Mucosa of rectum (tissue), 2 donors: Measurements from ENCODE around the gene NTNG1.
"Not testable (repeated sequence)": the region's sequence is repeated elsewhere in the genome, so short reads cannot be mapped to it uniquely, and the experiment has no call there.

Experiments
- H3K27ac ChIP-seq, 2 donors: one replicate each; pipeline ENCODE4 v1.7.0; 2013; ENCODE audit warnings: inconsistent platforms in 2 of 2, low read depth in 2 of 2, low read length in 2 of 2
- H3K27me3 ChIP-seq, 2 donors: one replicate each; pipeline ENCODE4 v1.7.0; 2013; ENCODE audit warnings: low read length in 2 of 2; ENCODE audit not compliant: control insufficient read depth in 2 of 2, insufficient read depth in 2 of 2
- H3K36me3 ChIP-seq, 2 donors: one replicate each; pipeline ENCODE4 v1.7.0; 2013; ENCODE audit warnings: low read length in 2 of 2; ENCODE audit not compliant: control insufficient read depth in 2 of 2, insufficient read depth in 2 of 2
- H3K4me1 ChIP-seq, 2 donors: one replicate each; pipeline ENCODE4 v1.7.0; 2013; ENCODE audit warnings: low read length in 2 of 2, mild to moderate bottlenecking in 1 of 2; ENCODE audit not compliant: control insufficient read depth in 2 of 2, insufficient read depth in 2 of 2
- H3K4me3 ChIP-seq, 2 donors: one replicate each; pipeline ENCODE4 v1.7.0; 2013; ENCODE audit warnings: low read length in 2 of 2
- H3K9ac ChIP-seq, 2 donors: one replicate each; pipeline ENCODE4 v1.7.0; 2013; ENCODE audit warnings: low read length in 2 of 2, low read depth in 1 of 2, mild to moderate bottlenecking in 1 of 2
- H3K9me3 ChIP-seq, 2 donors: one replicate each; pipeline ENCODE4 v1.7.0; 2013; ENCODE audit warnings: low read length in 2 of 2; ENCODE audit not compliant: control insufficient read depth in 2 of 2
- donor health status: healthy.
- donor health status: Normal muscosa, but diverticular disease.

Gene NTNG1

DNA sequence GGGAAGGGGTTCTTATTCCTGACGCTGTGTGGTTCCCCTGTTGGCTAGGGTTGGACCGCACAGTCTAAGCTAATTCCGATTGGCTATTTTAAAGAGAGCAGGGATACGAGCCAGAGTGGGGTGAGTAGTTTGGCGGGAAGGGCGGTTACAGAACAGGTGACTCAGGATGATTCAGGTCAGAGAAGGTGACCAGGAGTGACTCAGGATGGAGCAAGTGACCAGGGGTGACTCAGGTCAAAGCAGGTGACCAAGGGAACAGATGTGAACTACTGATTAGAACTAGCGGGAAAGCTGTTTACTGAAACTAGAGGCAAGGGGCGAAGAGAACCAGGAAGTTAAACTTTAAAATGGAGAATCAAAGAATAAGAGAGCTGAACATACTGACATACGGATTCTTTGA lies 24.1 kb downstream of the NTNG1 start:
- not testable (repeated sequence) for H3K4me3 ChIP-seq, H3K27ac ChIP-seq, H3K36me3 ChIP-seq

DNA sequence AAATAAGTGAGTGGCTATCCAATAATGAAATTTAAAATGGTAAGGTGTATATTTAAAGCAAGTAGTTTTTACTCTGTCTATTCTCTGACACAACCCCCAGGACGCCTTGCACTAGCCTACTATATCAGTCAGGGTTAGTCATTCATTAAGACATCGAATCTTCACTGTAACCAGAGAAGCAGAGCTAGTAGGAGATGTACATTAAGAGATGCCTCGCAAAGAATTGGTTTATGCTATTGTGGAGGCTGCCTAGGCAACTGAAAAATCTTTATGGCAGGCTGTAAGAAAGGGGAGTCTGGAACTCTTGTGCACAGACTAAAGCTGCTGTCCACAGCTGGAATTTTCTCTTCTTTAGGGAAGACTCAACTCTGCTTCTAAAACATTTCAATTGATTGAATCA lies 28.8 kb downstream of the NTNG1 start:
- Histone ChIP-seq H3K4me3 (no peak overlapping the region), H3K9me3 (no peaks in the 10 kb centered on the region), H3K27ac (no peak overlapping the region), H3K27me3 (no peaks in the 10 kb centered on the region), H3K36me3 (no peaks in the 10 kb centered on the region), H3K4me1 (no peaks in the 10 kb centered on the region), H3K9ac (no peak overlapping the region)

More for the DNA sequence above, 24.1 kb downstream of the NTNG1 start:
- not testable (repeated sequence) for H3K4me1 ChIP-seq, H3K9me3 ChIP-seq, H3K27me3 ChIP-seq, H3K9ac ChIP-seq

DNA sequence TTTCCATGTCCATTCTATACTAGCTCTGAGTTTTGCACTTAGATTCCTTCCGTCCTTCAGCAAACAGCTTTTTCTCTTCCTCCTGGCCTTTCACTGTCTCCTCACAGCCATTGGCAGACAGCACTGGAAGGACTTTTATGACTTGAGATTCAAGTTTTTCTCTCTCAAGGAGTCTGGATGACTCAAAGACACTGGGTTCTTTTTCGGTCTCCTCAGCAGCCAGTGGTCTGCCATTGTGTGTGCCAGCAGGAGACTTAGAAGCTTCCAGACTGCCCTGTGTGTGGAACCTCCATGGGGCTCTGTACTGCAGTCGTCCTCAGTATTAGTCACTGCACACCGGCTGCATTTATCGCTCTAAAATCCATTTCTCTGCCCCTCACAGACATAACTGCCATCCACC lies 30.5 kb downstream of the NTNG1 start:
- no peaks in the 10 kb centered on the region for H3K4me1 ChIP-seq
- no peak overlapping the region for H3K27ac ChIP-seq
- no peak overlapping the region for H3K4me3 ChIP-seq
- H3K27me3 ChIP-seq, result no peaks in the 10 kb centered on the region
- no peaks in the 10 kb centered on the region for H3K36me3 ChIP-seq
- no peaks in the 10 kb centered on the region for H3K9me3 ChIP-seq
- H3K9ac ChIP-seq, result no peak overlapping the region

DNA sequence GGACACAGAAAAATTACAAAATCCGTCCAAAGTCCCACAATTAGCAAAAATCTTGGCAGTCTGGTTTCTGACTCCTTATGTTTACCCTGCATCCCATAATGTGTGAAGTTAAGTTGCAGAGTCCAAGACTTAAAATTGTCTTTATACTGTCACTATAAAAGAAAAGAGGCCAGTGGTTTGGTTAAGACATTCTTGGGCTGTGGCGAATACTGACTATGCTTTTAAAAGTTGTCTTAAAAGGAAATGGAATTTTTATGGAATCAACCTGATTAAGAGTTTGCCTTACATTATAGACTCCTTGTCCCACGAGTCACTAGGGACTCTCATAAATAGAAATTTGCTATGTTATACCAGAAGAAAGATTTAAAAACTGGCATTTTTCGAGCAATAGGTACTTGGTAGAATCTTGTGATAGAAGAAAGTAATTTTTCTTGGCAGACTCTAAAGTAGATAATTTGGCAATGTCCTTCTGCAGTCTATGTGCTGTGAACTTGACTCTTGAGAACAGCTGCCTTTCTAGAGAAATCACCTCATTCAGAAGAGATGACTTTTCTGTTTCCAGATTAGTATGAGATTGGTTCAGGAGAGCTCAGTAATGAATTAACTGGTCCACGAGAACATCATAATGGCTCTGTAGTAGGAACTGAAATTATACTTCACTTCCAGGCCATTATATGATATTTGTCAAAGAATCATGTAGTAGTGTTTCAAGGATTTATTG lies 31.8 kb downstream of the NTNG1 start:
- no peak overlapping the region for H3K4me3 ChIP-seq
- H3K4me1 ChIP-seq, result no peaks in the 10 kb centered on the region
- no peak overlapping the region for H3K27ac ChIP-seq
- no peaks in the 10 kb centered on the region for H3K27me3 ChIP-seq
- no peaks in the 10 kb centered on the region for H3K9me3 ChIP-seq
- no peaks in the 10 kb centered on the region for H3K36me3 ChIP-seq
- no peak overlapping the region for H3K9ac ChIP-seq

DNA sequence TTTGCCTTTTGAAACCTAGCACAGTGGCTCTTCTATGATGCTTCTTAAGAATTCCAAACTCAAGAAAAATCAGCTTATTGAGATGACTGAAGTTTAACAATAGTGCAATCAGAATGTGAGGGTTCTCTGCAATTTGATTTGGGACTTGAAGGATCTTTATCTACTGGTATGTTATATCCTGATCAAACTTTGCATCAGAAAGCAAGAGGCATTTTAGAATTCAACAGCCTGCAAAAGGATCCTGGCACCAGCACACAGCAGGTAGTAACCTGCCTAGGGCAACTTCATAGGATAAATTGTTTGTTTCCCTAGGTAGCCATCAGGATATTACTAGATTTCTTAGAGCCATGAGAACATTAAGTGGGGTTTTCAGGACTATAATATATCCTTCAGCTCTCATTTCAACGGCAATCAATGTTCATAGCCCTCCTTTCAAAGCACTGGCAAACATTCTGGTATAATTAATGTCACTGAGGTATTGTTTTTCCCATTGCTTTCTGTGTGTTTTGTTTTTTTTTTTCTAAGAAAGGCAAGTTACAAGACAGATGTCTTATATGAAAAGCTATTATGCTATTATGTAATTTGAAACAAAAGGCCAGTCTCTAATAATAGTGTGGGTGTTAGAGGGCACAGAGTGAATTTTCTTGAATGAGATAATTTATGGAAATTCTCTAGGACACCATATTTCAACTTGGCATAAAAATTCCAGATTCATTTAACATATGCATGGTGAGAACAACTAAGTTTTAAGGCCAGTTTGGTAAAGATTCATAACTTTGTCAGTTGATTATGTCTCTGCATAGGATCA lies 34.5 kb downstream of the NTNG1 start:
- no peaks in the 10 kb centered on the region for H3K27me3 ChIP-seq
- H3K27ac ChIP-seq, result no peak overlapping the region
- H3K4me1 ChIP-seq, result no peaks in the 10 kb centered on the region
- no peaks in the 10 kb centered on the region for H3K9me3 ChIP-seq
- no peak overlapping the region for H3K9ac ChIP-seq
- no peaks in the 10 kb centered on the region for H3K36me3 ChIP-seq
- H3K4me3 ChIP-seq, result no peak overlapping the region

DNA sequence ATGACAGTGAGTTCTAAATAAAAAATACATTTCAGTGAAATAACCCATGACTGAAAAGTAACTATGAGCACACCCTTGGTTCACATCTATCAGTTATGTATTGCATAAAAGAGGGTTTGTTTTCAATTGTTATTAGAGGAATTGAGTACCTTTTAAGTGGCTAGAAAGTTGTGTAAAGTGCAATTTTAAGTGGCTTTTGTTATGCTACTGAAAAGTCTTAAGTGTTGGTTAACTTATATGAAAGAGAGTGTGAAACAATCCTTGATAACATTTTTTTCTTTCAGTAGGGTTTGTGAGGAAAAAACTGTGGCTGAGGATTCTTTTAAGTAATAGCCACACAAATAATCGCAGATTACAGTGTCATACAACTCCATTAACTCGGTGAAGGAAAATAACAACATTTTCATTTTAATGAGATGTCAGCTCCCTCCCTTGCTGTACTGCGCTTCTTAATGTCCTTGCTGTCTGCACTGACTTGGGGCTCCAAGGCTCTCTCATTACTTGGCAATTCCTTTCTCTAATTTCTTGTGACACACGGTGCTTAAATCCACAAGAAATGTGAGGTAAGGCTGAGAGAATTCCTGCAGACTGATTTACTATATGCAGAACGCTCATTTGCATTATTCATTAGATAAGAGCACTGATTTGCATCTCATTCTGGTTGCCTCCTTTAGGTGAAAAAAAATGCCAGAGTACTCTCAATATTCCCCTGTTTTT lies 40.6 kb downstream of the NTNG1 start:
- Histone ChIP-seq H3K36me3 (no peaks in the 10 kb centered on the region), H3K9ac (no peak overlapping the region), H3K4me3 (no peak overlapping the region), H3K27me3 (no peaks in the 10 kb centered on the region), H3K9me3 (no peaks in the 10 kb centered on the region), H3K4me1 (no peaks in the 10 kb centered on the region), H3K27ac (no peak overlapping the region)

DNA sequence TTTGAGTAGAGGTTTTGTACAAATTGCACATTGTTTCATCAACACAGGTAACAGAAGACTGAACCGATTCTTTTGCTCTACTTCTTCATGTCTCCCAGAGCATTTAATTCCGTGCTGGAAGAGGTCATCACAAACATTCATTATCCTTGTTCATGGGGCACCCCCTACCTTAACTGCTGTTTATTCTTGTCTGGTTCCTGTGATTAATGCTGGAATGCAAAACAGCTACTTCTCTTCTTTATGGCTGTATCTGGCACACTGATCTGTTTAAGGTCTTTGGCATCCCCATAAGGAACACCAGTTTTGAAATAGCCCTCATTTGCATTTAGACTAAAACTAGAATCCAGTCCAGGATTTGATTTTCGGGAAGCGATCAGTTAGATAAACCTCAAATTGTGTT lies 42.2 kb downstream of the NTNG1 start:
- Histone ChIP-seq H3K27ac (no peak overlapping the region), H3K27me3 (no peaks in the 10 kb centered on the region), H3K4me1 (no peaks in the 10 kb centered on the region), H3K4me3 (no peak overlapping the region), H3K36me3 (no peaks in the 10 kb centered on the region), H3K9ac (no peak overlapping the region), H3K9me3 (no peaks in the 10 kb centered on the region)

DNA sequence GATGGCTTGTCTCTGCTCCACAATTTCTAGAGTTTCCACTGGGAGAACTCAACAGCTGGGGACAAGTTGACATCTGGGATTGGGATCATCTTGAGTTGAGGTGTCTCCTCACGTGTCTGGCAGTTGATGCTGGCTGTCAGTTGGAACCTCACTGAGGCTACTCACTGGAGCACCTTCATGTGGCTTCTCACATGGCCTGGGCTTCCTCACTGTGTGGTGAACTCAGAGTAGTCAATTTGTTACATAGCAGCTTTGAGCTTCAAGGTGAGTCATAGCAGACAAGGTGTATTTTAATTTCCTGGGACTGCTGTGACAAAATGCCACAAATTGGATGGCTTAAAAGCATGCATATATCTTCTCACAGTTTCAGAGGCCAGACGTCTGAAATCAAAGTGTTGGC lies 44.0 kb downstream of the NTNG1 start:
- no peaks in the 10 kb centered on the region for H3K4me1 ChIP-seq
- no peaks in the 10 kb centered on the region for H3K9me3 ChIP-seq
- no peak overlapping the region for H3K4me3 ChIP-seq
- no peaks in the 10 kb centered on the region for H3K27me3 ChIP-seq
- no peak overlapping the region for H3K9ac ChIP-seq
- no peaks in the 10 kb centered on the region for H3K36me3 ChIP-seq
- no peak overlapping the region for H3K27ac ChIP-seq

DNA sequence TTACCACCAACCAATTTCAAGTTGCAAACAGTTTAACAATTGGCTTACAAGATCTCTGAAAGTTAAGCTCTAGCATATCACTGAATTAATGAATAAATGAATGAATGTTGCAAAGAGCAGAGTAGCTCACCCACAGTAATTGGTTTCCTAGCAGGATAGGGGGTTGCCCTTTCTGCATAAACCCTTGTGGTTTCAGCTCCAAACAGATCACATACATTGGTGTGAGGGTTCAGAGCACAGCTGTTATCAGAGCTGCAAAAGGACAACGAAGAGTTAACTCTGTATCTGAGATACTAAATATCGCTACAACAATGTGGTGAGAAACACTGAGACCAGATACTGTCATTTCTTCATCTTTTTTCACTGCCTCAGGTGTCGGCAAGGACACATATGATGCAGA lies 46.6 kb downstream of the NTNG1 start:
- Histone ChIP-seq H3K27ac (no peak overlapping the region), H3K9ac (no peak overlapping the region), H3K4me3 (no peak overlapping the region), H3K4me1 (no peaks in the 10 kb centered on the region), H3K9me3 (no peaks in the 10 kb centered on the region), H3K36me3 (no peaks in the 10 kb centered on the region), H3K27me3 (no peaks in the 10 kb centered on the region)

DNA sequence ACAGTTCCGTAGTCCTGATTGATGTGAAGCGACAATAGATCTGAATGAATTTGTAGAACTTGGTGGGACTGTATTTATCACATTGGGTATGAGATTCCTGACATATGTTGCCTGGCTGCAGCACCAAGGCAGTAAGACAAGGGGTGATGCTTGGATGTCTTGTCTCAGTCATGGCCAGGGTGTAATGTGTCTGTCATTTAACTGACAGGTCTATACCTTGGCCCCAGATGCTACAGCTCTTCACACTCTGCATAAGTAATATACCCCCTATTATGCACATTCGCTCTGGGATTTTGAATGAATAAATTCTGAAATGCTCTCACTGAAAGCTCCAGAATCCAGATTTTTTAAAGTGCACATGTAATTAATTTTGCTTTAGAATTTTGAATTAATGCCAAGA lies 47.3 kb downstream of the NTNG1 start:
- Histone ChIP-seq H3K9ac (no peak overlapping the region), H3K27me3 (no peaks in the 10 kb centered on the region), H3K36me3 (no peaks in the 10 kb centered on the region), H3K9me3 (no peaks in the 10 kb centered on the region), H3K4me3 (no peak overlapping the region), H3K4me1 (no peaks in the 10 kb centered on the region), H3K27ac (no peak overlapping the region)
